Left hindlimb (tissue), 1 donor: ENCODE results near the gene TBCE.
"Not testable (repeated sequence)": the region's sequence is repeated elsewhere in the genome, so short reads cannot be mapped to it uniquely, and the experiment has no call there.

ENCODE experiments used
- DNase-seq: peaks from one replicate; pipeline ENCODE4 v3.0.0-alpha.2; 2018

TBCE gene

GRCh38 chr1:235457856-235458255, 90.6 kb downstream of the TBCE start:
- DNase-seq: not testable (repeated sequence)

- DNase-seq: no peak
Measured at GRCh38 chr1:235460770-235461169, 93.5 kb downstream of the TBCE start.

- DNase-seq: no peak
Measured at GRCh38 chr1:235461954-235462353, 94.7 kb downstream of the TBCE start.

- not testable (repeated sequence) for DNase-seq
Measured at GRCh38 chr1:235462832-235463231, 95.6 kb downstream of the TBCE start.

GRCh38 chr1:235465066-235465465, 97.8 kb downstream of the TBCE start:
- no peak for DNase-seq

GRCh38 chr1:235468004-235468403, 100.8 kb downstream of the TBCE start:
- no peak for DNase-seq

GRCh38 chr1:235468970-235469369, 101.7 kb downstream of the TBCE start:
- DNase-seq: no peak

- not testable (repeated sequence) for DNase-seq
Measured at GRCh38 chr1:235469897-235470296, 102.7 kb downstream of the TBCE start.

GRCh38 chr1:235470741-235471439, 103.7 kb downstream of the TBCE start:
- DNase-seq: no peak

GRCh38 chr1:235473806-235474205, 106.6 kb downstream of the TBCE start:
- DNase-seq: no peak

GRCh38 chr1:235483090-235483489, 115.9 kb downstream of the TBCE start:
- DNase-seq: no peak

- DNase-seq: no peak
Measured at GRCh38 chr1:235485558-235485957, 118.3 kb downstream of the TBCE start.

- no peak for DNase-seq
Measured at GRCh38 chr1:235486321-235486720, 119.1 kb downstream of the TBCE start.

- DNase-seq: no peak
Measured at GRCh38 chr1:235491644-235492043, 124.4 kb downstream of the TBCE start.

GRCh38 chr1:235494531-235494930, 127.3 kb downstream of the TBCE start:
- DNase-seq: no peak

- no peak for DNase-seq
Measured at GRCh38 chr1:235495030-235495429, 127.8 kb downstream of the TBCE start.

GRCh38 chr1:235495551-235495950, 128.3 kb downstream of the TBCE start:
- DNase-seq: no peak

- no peak for DNase-seq
Measured at GRCh38 chr1:235500971-235501540, 133.8 kb downstream of the TBCE start.
